Esophagus muscularis mucosa (tissue), 4 donors: Measurements from ENCODE around the gene ZC3H18. TPM values are rescaled to one million over a fixed set of nuclear protein-coding genes. Genes with fewer than 3 reads are reported as not detected.
"Not testable (repeated sequence)": the region's sequence is repeated elsewhere in the genome, so short reads cannot be mapped to it uniquely, and the experiment has no call there.

Source experiments
- DNase-seq: peaks from one replicate; pipeline ENCODE4 v3.0.0-alpha.2; 2017; ENCODE audit errors: extremely low spot score
- H3K27ac ChIP-seq, 4 donors: fragments of 200-600 bp; sonication (generic); replicated peaks in 1 of 4; 1 replicate in 3 of 4; 2 replicates in 1 of 4; pipeline ENCODE4 v1.5.1; 2016 to 2019; ENCODE audit warnings: mild to moderate bottlenecking in 1 of 4
- H3K27me3 ChIP-seq, 4 donors: fragments of 200-600 bp; sonication (generic); one replicate each; pipeline versions ENCODE4 v1.5.1 to v1.6.0; 2016 to 2019
- H3K36me3 ChIP-seq, 4 donors: fragments of 200-600 bp; sonication (generic); one replicate each; pipeline ENCODE4 v1.5.1; 2016 to 2019
- H3K4me1 ChIP-seq, 4 donors: fragments of 200-600 bp; sonication (generic); one replicate each; pipeline ENCODE4 v1.5.1; 2016 to 2019
- H3K4me3 ChIP-seq, 4 donors: fragments of 200-600 bp; sonication (generic); 1 replicate in 2 of 4; 2 replicates in 2 of 4; pipeline ENCODE4 v1.5.1; 2016 to 2019; ENCODE audit warnings: mild to moderate bottlenecking in 4 of 4, moderate library complexity in 1 of 4
- H3K9me3 ChIP-seq, 4 donors: fragments of 200-600 bp; sonication (generic); 1 replicate in 3 of 4; 2 replicates in 1 of 4; pipeline ENCODE4 v1.5.1; 2016 to 2019
- EP300 ChIP-seq: sonication (generic); formaldehyde crosslinking; IDR thresholded peaks from one replicate; pipeline ENCODE4 v1.6.1; 2017; ENCODE audit warnings: antibody characterized with exemption
- POLR2A ChIP-seq: fragments of 450-650 bp; IDR thresholded peaks from one replicate; pipeline ENCODE4 v1.6.1; 2017; ENCODE audit warnings: antibody characterized with exemption, moderate library complexity, mild to moderate bottlenecking, low read depth
- POLR2AphosphoS5 ChIP-seq, 2 donors: sonication (generic); formaldehyde crosslinking; IDR thresholded peaks; one replicate each; pipeline ENCODE4 v1.6.1; 2017; ENCODE audit warnings: antibody characterized with exemption in 2 of 2
- WGBS: methylation state at CpG from one replicate; pipeline ENCODE4 v1.1.5; 2018; 5-methylcytosine and 5-hydroxymethylcytosine counted together
- intact Hi-C: fragments of 100-400 bp; cut with DNase I; formaldehyde crosslinking; loops from one replicate; pipeline ENCODE4 v1.15.1; 2023
- total RNA-seq, 4 donors: library from RNA; depleted of rRNA; stranded (reverse); fragments of >200 nt; gene quantifications; one replicate each; pipeline versions ENCODE4 v1.1.0 to v1.2.1, GENCODE V29; 2016
- TF ChIP-seq, protein P1 (sequence below), 3 experiments: fragments of 200-600 bp in 2 of 3; fragments of 450-650 bp in 1 of 3; sonication (generic) in 2 of 3; IDR thresholded peaks; one replicate each; pipeline ENCODE4 v1.5.1; 2017 to 2019; ENCODE audit warnings: antibody characterized with exemption in 3 of 3, mild to moderate bottlenecking in 2 of 3, moderate library complexity in 1 of 3

Gene ZC3H18
- total RNA-seq, 4 donors from 2014 or later: 15.9 to 29.1 (median 26.6) TPM

DNA sequence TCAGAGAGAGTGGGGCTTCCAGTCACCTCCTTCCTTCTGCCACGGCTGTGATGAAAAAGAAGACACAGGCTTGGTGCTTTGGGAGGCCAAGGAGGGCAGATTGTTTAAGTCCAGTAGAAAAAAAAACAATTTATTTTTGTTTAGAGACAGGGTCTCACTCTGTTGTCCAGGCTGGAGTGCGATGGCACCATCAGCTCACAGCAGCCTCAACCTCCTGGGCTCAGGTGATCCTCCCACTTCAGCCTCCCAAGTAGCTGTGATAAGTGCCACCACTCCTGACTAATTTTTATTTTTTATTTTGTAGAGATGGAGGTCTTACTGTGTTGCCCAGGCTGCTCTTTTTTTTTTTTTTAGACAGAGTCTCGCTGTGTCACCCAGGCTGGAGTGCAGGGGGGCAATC, 95.4 kb downstream of the ZC3H18 start:
- TF ChIP-seq, protein P1, sequence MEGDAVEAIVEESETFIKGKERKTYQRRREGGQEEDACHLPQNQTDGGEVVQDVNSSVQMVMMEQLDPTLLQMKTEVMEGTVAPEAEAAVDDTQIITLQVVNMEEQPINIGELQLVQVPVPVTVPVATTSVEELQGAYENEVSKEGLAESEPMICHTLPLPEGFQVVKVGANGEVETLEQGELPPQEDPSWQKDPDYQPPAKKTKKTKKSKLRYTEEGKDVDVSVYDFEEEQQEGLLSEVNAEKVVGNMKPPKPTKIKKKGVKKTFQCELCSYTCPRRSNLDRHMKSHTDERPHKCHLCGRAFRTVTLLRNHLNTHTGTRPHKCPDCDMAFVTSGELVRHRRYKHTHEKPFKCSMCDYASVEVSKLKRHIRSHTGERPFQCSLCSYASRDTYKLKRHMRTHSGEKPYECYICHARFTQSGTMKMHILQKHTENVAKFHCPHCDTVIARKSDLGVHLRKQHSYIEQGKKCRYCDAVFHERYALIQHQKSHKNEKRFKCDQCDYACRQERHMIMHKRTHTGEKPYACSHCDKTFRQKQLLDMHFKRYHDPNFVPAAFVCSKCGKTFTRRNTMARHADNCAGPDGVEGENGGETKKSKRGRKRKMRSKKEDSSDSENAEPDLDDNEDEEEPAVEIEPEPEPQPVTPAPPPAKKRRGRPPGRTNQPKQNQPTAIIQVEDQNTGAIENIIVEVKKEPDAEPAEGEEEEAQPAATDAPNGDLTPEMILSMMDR (IDR thresholded peaks at IDR 0.05): no peak
- no peak for TF ChIP-seq EP300
- no peak for TF ChIP-seq POLR2A
- TF ChIP-seq POLR2AphosphoS5 (IDR thresholded peaks at IDR 0.05): no peak
- no peaks in the 10 kb centered on the region for H3K9me3 ChIP-seq
- H3K36me3 ChIP-seq: peaks cover 0 to 5% (median 0%) of the 10 kb centered on the region in 4 donors
- intact Hi-C loops: no loop called here
- no peak overlapping the region for H3K27ac ChIP-seq
- no peak overlapping the region for H3K4me3 ChIP-seq
- WGBS: 81% methylated on average over 3 of the region's 3 CpGs
- peaks cover 16 to 26% (median 22%) of the 10 kb centered on the region in 4 donors for H3K4me1 ChIP-seq
- no peaks in the 10 kb centered on the region for H3K27me3 ChIP-seq
- DNase-seq: no peak

DNA sequence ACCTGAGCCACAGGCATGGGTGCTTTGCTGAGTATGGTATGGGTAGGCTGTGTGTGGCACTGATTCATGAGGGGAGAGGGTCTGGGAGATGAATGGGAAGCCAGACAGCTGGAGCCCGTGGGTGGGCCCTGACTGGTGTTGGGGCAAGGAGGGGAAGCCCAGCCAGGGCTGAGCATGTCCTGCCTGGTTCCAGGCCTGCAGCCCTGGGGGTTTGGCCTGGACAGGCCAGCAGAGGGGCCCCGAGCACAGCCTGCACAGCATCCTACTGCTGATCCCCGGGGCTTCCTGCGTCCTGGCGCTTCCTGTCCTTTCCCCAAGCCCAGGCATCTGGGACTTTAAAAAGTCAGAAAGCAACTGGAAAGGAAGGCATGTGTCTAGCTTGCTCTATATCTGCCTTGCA, 97.3 kb downstream of the ZC3H18 start:
- TF ChIP-seq, protein P1 (IDR thresholded peaks at IDR 0.05): no peak
- TF ChIP-seq POLR2A: no peak
- TF ChIP-seq EP300: no peak
- TF ChIP-seq POLR2AphosphoS5 (IDR thresholded peaks at IDR 0.05): no peak
- Histone ChIP-seq H3K27ac (no peak overlapping the region), H3K27me3 (no peaks in the 10 kb centered on the region), H3K9me3 (no peaks in the 10 kb centered on the region), H3K4me1 (peaks cover 9 to 15% (median 9%) of the 10 kb centered on the region in 4 donors), H3K4me3 (no peak overlapping the region), H3K36me3 (peaks cover 0 to 5% (median 0%) of the 10 kb centered on the region in 4 donors)
- 78% methylated on average over 4 of the region's 5 CpGs for WGBS
- intact Hi-C loops: no loop called here
- no peak for DNase-seq

DNA sequence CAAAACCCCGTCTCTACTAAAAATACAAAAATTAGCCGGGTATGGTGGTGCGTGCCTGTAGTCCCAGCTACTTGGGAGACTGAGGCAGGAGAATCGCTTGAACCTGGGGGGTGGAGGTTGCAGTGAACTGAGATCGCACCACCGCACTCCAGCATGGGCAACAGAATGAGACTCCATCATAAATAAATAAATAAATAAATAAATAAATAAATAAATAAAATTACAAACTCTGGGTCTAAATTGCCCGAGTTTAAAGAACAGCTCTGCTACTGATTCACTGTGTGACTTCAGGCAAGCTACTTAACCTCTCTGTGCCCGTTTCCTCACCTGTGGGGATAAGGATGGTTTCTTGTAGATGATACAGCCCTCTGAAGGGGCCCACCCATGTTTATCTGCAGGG, 99.3 kb downstream of the ZC3H18 start:
- H3K27me3 ChIP-seq, intact Hi-C loops, H3K4me3 ChIP-seq, DNase-seq, H3K27ac ChIP-seq, H3K9me3 ChIP-seq: not testable (repeated sequence)
- Histone ChIP-seq H3K4me1 (peaks cover 0 to 20% (median 0%) of the 10 kb centered on the region in 4 donors), H3K36me3 (peaks cover 0 to 11% (median 2%) of the 10 kb centered on the region in 4 donors)
- 94% methylated on average over 8 of the region's 8 CpGs for WGBS

DNA sequence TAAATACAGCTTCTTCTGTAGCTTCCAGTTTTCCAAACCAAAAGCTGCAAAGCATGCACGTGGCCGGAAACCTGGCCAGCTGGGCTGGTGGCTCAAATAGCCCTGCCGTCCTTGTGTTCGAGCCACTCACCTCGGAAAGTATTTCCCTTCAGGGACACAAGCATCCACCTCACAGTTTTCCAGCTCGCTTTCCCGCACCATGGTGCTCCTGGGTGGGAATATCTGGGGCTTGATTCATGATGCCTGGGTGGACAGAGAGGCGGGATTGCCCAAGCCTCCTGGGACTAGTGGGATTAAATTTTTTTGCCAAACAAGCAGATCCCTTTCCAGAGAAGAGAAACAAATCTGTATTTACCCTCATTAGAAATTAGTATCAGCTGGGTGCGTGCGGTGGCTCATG, 99.8 kb downstream of the ZC3H18 start:
- WGBS: 85% methylated on average over 9 of the region's 10 CpGs
- peaks cover 0 to 11% (median 4%) of the 10 kb centered on the region in 4 donors for H3K36me3 ChIP-seq

DNA sequence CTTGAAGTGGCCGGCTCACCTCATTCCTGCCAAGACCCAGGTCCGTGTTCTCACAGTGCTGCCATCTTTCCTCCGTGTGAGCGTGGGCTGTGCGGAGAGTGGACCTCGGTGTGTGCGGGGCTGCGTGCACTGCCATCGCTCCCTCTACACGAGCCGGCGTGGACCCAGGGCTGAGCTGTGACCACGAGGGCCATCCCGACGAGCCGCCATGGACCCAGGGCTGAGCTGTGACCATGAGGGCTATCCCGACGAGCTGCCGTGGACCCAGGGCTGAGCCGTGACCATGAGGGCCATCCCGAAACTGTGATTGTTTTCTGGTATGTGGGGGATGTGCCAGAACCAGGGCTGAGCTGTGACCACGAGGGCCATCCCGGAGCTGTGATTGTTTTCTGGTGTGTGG, 101.6 kb downstream of the ZC3H18 start:
- Histone ChIP-seq H3K27ac (no peak overlapping the region), H3K27me3 (no peaks in the 10 kb centered on the region), H3K9me3 (no peaks in the 10 kb centered on the region), H3K4me1 (peaks cover 0 to 26% (median 0%) of the 10 kb centered on the region in 4 donors), H3K4me3 (no peak overlapping the region), H3K36me3 (peaks cover 0 to 11% (median 4%) of the 10 kb centered on the region in 4 donors)
- intact Hi-C loops: no loop called here
- TF ChIP-seq POLR2A: no peak
- no peak for TF ChIP-seq EP300
- TF ChIP-seq, protein P1 (IDR thresholded peaks at IDR 0.05): no peak
- no peak for TF ChIP-seq POLR2AphosphoS5 (IDR thresholded peaks at IDR 0.05)
- no peak for DNase-seq
- 85% methylated on average over 3 of the region's 23 CpGs for WGBS

More for the DNA sequence above, 99.8 kb downstream of the ZC3H18 start:
- DNase-seq: no peak
- Histone ChIP-seq H3K4me1 (peaks cover 0 to 22% (median 0%) of the 10 kb centered on the region in 4 donors), H3K9me3 (no peaks in the 10 kb centered on the region), H3K4me3 (no peak overlapping the region), H3K27me3 (no peaks in the 10 kb centered on the region), H3K27ac (no peak overlapping the region)
- intact Hi-C loops: no loop called here
- TF ChIP-seq, protein P1 (IDR thresholded peaks at IDR 0.05): no peak
- TF ChIP-seq POLR2AphosphoS5 (IDR thresholded peaks at IDR 0.05) (no peak), POLR2A (no peak), EP300 (no peak)
